Right renal cortex interstitium (tissue), 3 donors: ENCODE results near the gene IL37. TPM values are rescaled to one million over a fixed set of nuclear protein-coding genes. Genes with fewer than 3 reads are reported as not detected.
A peak's percentile ranks its signal among the peaks of the same experiment; 100 is the strongest.

Source experiments
- DNase-seq, 3 donors: peaks; one replicate each; pipeline ENCODE4 v3.0.0-alpha.2; 2013; ENCODE audit warnings: low read depth in 3 of 3, low spot score in 2 of 3
- polyA plus RNA-seq, 3 donors: library from polyadenylated mRNA; unstranded; fragments of 120-200 nt; gene quantifications; one replicate each; pipeline ENCODE4 v1.2.1, GENCODE V29; 2013; ENCODE audit not compliant: insufficient read length in 3 of 3

The IL37 gene
- polyA plus RNA-seq, 3 donors = not detected

DNA sequence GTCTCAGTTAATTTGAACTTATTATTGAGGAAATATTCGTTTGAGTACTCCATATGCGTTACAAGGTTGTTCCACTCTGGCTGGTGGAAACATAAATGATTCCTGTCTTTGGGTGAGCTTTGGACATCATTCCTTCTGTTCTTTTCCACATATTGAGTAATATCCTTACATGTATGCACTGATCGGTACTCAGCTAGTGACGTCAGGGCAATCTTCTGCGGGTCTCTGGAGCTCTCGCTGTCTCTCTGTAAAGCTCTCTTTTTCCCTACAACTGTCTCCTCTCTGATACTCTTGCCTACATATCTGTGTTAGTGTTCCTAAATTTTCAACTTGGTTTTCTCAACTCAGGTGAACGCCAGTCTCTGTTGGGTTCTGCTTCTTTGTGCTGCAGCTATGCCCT, 43.4 kb downstream of the IL37 start:
- DNase-seq = no peak

DNA sequence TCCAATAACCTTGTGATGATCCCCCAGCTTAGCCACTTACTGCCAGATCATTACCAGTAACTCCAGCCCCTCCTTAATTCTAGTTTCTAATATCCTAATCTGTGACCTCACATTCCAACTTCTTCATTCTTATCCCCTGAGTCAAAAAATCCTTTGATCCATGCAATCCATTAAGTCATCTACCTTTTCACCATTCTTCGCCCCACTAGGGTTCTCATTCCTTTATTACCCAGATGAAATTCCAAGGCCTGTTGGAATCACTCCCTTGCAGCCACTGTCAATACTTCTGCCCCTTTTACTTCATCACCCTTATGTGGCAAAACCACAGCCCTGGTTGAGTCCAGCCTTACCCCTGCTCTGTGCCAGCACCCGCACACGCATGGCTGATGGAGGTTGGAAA, 46.5 kb downstream of the IL37 start:
- DNase-seq = no peak

DNA sequence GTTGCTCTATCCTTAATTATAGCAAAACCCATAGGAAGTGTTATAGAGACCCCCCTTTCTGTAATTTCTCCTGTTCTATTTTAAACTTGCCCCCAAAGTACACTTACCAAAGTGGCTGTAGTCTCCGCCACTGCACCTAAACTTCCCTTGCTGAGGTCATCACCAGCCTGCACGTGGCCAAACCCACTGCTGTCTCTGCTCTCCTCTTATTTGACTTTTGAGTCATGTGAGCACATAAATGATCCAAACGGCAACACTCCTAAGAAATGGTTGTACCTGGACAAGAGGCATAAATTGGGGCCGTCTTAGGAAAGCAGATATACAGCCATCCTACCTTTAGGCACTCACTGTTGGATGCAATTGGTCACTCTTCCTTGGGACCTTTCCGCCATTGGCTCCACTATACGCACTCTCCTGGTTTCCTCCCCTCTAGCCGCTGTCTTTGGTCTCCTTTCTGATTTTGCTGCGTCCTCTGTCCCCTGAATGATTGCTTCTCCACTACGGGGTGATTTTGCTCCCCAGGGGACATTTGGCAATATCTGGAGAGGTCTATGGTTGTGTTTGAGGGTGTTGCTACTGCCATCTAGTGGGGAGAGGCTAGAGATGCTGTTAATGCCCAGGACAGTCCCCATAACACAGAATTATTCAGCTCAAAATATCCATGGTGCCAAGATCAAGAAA, 47.6 kb downstream of the IL37 start:
- DNase-seq = peak; percentile 14 to 27 (median 19)

DNA sequence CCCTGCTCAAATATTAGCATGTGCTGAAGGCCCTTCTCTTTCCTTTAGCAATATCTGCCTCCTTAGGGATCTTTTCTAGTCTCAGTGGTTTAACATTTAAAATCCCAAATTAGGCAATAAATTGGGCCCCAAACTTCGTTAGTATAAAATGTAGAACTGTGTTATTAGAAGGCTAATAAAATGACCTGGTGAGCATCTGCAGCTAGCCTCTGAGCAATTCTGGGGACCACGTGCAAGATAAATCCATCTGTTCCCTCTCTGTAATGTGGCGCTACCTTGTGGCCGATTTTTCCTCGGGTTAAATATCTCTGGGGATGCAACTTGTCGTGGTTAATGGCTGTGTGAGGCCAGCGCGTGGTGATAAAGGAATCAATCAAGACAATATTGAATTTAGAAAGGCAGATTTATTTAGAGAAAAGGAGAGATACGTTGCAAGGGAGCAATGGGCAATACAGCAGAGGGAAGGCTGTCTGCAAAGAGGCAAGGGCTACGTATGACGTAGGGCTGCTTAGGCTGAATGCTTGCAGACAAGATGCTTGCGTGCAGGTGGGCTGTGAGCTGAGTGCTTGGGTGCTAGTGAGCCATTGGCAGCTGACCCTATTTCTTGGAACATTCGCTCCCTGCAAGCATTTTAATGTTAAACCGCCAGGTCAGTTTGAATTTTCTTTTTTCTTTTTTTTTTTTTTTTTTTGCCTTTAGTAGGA, 48.3 kb downstream of the IL37 start:
- DNase-seq = no peak

DNA sequence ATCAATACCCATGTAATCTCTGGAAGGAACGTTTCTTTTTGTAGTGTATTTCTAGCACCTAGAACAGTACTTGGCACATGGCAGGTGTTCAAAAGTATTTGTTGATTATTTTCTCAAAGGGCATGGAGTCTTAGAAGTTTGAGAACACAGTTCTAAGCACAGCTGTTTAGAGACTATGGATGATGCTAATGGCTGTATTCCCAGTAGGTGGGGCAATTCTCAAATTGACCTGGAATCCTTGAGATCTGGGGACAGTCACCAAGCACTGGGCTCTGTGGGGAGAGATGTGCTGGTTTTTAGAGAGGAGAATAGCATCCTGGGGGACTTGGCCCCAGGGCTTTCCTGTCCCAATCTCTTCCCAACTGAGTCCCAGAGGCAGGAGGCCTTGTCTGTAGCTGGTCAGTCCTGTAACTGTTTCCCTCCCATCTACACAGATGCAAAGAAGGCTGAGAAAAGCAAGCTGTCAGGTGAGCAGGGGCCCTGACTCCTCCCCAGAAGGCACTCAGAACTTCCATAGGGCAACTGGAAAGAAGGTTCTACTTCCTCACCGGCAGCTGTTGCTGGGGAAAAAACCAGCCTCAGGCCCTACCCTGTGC, 49.4 kb downstream of the IL37 start:
- no peak for DNase-seq

DNA sequence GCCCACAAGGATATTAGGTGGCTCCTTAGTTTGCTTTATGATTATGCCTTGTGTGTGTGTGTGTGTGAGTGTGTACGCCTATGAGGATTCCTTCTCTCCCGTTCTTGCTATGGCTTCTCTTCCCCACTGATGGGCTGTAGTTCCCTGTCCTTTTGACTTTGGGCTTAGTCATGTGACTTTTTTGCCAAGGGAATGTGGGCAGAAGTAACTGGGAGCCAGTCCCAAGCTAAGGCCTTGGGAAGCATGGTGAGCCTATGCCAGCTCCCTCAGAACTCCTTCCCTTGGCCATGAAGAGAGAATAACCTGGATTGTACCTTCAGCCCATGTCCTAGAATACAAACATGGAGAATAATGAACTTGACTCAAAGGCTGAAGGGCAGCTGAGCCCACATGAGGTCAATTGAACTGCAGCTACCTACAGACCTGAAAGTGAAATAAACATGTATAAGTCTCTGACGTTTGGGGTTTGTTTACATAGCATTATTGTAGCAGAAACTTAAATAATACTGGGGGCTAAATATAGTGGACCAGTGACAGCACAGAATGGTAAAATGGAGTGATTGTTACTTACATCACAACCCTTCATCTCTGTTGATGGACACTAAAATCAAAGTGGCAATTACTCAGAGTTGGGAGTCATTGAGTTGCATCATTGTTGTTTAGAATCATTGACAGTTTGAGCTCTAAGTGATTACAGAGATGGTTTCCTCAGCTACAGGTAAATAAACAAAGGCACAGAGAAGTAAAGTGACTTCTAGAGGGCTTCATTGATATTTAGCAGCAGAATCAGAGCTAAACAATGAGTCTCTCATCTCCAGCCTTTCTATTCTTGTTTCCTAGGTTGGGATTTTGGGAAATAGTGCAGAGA, 51.6 kb downstream of the IL37 start:
- no peak for DNase-seq

DNA sequence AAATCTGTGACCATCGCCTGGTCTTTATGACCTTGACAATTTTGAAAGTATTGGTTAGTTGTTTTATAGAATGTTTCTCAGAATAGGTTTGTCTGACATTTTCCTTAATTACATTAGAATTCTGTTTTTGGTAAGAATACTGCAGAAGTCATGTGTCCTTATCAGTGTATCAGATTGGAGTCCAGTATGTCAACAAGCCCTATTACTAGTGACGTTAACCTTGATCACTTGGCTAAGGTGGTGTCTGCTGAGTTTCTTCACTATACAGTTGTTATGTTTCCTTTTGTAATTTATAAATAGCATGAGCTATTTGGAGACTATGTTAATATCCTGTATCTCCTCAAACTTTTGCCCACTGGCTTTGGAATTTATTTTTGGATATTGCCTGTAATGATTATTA, 56.1 kb downstream of the IL37 start:
- DNase-seq = no peak

Other genes starting within 250 kb of the IL37 start
- gene NT5DC4, start 190.1 kb upstream of the IL37 start, polyA plus RNA-seq = under 1 TPM in 2 of 3 donors, not detected in 1; 0.07 to 0.12 TPM
- 10 to 100 TPM; 12.8 to 16.4 (median 15.8) TPM for gene CKAP2L, start 146.6 kb upstream of the IL37 start, polyA plus RNA-seq
- under 1 TPM in 1 of 3 donors, not detected in 2; 0.06 TPM for gene IL1A, start 126.7 kb upstream of the IL37 start, polyA plus RNA-seq
- 1 to 10 TPM in 1 of 3 donors, under 1 TPM in 2; 0.47 to 1.7 (median 0.50) TPM for gene IL1B, start 74.4 kb upstream of the IL37 start, polyA plus RNA-seq
- under 1 TPM in 1 of 3 donors, not detected in 2; 0.21 TPM for gene IL36G, start 66.8 kb downstream of the IL37 start, polyA plus RNA-seq
- not detected for gene IL36A, start 94.3 kb downstream of the IL37 start, polyA plus RNA-seq
- not detected for gene IL36B, start 141.7 kb downstream of the IL37 start, polyA plus RNA-seq
- gene IL36RN, start 148.0 kb downstream of the IL37 start, polyA plus RNA-seq = not detected
- gene IL1F10, start 156.8 kb downstream of the IL37 start, polyA plus RNA-seq = not detected
- 1 to 10 TPM in 2 of 3 donors, under 1 TPM in 1; 0.74 to 3.7 (median 1.3) TPM for gene IL1RN, start 216.4 kb downstream of the IL37 start, polyA plus RNA-seq